GM03348 (cell line): ENCODE measurements around the gene TRIM8.
"Not testable (repeated sequence)": the region's sequence is repeated elsewhere in the genome, so short reads cannot be mapped to it uniquely, and the experiment has no call there.

Experiments used
- DNase-seq: peaks from one replicate; pipeline ENCODE4 v3.0.0; 2012; ENCODE audit warnings: low spot score

The TRIM8 gene

DNA sequence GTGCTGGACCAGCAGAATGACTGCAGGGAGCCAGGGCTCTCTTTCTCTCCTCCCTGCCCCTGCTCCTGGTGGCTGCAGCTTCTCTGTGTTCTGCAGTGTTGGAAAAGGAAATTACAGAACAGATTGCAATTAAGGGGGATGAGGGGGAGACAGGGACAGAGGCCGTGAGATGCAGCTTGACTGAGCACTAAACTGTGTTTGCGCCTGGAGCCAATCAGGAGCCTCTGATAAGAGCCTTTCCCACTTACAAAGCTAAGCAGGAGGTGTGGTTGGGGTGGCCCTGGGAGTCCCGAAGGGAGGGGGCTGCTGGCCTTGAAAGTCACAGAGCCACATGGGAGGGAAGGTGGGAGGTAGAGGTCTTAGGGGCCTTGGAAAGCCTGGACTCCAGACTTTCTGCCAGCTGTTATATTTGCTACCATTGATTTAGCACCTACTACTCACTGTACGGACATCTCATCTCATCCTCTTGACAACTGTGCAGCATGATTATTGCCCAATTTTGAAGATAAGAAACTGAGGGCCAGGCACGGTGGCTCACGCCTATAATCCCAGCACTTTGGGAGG is 26.7 kb downstream of the TRIM8 start:
- DNase-seq: no peak

DNA sequence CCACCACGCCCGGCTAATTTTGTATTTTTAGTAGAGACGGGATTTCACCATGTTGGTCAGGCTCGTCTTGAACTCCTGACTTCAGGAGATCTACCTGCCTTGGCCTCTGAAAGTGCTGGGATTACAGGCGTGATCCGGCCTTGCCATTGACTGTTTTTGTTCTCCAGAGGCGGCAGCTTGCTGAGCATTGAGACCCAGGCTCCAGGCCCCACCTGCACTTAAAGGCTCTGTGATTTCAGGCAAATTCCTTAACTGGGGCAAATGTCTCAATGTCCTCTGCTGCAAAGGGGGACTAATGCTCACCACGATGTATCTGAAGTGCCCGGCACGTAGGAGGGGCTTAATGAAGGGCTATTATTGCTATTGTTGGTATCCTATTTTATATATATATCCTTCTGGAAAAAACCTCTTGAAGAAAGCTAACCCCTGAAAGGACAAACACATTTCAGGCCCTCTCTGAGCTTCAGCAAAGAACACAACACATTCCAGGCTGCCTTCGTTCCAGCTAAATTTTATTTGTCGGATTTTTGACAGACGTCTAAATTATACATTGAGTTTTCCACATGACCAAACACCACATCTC is 29.0 kb downstream of the TRIM8 start:
- no peak for DNase-seq

DNA sequence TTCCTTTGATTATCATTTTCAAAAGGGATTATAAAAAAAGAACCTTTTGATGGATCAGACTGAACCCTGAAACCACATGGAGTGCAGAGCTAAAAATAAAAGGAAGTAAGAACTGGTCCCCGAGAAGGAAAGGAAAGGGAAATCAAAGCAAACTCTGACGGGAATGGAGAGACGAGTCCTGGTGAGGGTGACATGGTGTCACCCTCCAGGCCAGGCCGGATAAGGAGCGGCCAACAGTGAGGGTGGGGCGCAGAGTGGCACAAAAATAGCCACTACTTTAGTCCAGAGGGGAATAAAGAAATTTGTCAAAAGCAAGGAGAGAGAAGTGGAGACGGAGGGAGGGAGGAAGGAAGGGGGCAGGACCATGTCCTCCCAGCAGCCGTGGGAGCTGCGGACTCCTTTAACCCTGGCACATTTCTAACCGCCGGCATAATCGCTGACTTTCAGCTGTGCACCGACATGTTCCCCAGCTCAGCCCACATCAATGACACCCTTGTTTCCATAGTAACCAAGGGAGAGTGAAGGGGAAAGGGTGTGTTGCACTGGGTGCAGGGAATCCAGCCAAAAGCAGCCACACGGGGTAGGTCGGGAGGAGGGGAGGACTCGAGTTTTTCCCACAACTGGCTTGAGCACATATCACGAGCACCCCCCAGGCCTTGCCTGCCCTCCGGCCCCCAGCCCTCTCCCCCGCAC is 29.7 kb downstream of the TRIM8 start:
- DNase-seq: peak; percentile 71

DNA sequence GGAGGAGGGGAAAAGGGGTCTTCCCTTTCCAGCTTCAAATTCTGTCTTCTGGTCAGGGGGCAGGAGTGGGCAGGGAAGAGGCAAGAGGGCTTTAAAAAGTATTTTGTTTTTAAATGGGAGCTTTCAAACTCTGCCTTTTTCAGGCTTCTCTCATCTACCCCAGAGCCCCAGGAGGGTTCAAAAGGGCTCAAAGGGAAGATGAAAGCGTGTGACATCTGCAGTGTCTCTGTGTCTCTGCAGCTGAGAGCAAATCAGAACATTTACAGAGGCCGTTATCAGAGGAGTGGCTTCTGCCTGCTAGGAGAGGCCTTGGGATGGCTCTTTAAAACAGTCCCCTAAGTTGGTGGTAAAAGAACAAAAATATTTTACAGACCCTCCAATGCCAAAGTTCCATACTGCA is 30.3 kb downstream of the TRIM8 start:
- DNase-seq: no peak

DNA sequence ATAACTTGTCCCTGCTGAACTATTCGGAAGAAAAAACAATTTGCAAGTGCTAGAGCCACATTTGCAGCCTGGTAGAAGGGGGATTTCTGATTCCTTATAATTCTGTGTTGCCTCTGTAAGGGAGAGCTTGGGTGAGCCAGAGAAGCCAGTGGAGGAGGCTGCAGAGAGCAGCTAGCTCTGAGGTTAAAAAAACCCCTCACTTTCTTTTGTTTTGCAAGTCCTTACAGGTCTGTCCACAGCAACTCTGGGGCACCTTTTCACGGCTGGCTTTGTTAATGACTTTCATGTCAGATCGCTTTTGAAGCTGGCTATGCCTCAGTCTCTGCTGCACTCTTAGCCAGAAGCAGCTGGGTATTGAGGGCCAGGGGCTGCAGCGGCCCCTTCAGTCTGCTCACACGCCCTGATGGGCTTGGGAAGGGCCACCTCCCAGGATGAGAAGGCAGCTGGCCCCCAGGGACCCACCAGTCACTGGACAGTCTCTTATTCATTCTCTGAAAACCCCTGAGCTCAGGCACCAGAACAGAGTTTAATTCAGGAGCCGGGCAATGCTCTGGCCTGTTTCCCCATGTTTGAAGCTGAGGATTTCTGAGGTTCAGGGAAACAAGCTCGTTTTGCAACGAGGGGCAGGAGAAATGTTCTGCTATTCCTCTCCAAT is 30.9 kb downstream of the TRIM8 start:
- DNase-seq: no peak

DNA sequence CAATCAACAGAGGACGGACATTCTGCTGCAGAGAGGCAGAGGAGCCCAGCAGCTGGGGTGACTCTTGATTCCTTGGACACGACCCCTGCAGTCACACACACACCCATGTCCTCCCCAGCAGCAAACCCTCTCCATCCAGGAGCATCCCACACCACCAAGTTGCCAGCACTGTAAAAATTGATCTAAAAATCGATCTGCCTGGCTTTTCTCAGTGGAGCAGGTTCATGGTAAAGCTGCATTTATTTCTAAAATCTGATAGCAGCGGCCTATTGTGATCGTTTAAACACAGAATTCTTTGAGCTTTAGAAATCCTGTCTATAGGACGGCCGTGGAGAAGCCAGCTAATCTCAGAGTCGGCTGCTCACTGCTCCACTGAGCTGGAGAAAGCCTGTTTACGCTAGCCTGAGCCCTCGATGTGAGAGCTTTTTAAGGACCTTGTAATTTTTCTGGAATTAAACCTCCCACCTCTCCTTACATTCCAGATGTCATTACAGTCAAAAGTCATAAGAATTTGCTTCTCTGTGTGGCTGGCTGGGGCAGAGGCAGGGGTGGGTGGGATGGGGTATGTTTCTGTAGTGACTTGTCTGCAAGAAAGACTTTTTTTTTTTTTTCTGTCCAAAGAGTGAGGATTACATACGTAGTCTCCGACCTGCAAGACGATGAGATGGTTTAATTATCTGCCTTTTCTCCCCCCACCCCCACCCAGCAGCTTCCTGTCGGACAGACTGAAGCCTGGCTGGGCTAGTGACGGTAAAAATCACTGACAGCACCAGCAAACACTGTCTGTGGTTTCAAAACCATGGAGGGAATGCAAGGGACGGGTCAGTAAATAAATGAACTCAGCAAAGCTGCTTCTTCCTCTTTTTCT is 31.6 kb downstream of the TRIM8 start:
- DNase-seq: peak; percentile 73

DNA sequence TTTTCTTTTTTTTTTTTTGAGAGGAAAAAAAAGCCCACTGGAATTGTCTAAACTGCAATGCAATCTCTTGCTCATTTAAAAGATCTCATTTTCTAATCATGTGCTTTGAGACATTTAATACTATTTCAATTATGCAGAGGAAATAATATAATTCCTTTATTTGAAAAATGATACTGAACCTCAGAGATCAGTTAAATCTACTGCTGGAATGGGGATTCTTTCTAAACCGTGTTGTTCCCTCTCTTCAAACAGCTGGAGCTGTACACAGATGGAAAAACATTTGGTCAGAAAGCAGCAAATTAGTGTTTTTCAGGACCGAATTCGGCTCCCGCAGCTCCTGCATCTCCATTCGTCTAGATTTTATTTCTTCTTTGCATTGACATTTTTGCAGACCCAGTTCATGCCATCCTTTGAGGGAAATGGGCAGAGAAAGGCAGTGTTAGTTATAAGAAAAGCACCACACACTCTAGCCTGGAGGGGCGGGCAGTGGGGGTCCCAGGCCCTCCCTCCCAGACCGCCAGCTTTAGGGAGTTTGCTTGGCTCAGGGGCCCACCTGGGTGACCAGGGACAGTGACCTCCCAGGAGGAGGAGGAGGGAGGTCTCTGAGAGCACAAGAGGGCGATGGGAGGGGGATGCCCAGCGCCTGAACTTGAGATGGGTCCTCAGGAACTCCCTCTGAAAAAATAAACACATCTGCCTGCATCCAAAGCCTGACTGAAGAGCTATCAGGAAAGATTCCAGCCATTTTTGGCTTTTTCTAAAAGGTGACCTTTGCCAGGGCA is 32.4 kb downstream of the TRIM8 start:
- DNase-seq: no peak

DNA sequence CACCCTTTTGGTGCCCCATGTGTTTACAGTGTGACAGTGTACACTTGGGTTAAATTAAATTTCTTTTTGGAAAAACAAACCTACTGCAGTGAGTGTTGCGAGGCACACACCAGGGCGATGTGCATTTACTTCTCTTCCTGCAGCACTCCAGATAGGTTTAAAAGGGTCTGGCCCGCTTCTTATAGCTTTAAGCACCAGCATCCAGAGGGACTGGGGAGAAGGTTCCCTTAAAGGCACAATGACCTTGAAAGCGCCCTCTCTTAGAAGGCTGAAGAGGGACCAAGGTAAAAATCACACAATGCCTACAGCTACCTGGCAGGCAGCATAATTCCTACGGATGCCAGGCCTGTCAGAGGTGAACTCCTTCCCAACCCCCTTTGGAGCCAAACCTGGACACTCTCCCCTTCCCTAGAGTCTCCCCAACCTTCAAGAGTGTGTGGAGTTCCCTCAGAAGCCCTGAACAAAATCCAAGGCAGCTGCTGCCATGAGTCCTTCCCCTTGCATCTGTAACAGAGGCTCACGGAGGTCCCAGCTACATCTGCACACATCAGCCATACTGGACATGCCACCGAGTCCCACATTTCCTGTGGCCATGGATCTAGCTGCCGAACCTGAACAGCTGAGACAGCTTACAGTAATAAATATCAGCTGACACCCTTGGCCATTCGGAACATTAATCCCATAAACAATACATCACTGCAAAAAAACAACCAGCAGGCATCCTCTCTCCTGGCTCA is 33.2 kb downstream of the TRIM8 start:
- no peak for DNase-seq

DNA sequence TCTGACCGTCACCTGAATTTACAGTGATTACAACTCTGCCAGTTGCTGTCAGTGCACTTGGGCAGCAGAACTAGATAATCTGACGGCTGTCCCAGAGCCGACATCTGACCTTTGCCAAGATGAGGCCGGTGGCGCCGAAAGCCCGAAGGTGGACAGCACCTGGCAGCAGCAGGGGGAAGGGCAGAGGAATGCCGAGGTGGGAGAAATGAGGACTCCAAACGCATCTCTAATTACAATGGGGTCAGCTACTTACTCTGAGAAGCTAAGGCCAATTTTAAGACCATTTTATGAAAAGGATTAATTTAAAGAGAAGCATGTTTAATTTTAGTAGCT is 33.8 kb downstream of the TRIM8 start:
- no peak for DNase-seq

DNA sequence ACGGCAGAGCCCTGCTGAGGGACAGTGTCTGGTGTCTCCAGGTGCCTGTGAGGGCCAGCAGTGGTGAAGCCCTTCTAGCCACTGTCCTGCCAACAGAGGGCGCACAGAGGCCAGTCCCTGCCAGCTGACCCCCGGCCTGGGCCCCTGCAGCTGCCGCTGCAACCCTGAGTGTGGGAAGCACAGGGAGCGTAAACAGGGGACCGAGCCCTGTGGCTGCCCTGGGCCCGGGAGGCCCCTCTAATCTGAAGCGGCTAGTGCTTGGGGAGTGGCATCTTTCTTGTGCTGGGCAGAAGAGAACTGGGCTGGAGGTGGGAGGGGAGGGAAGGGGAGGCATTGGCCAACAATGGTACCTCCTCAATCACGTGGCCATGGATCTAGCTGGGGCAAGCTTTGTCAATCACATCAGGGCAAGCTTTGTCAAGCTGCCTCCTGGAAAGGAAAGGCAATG is 34.6 kb downstream of the TRIM8 start:
- DNase-seq: peak; percentile 79

DNA sequence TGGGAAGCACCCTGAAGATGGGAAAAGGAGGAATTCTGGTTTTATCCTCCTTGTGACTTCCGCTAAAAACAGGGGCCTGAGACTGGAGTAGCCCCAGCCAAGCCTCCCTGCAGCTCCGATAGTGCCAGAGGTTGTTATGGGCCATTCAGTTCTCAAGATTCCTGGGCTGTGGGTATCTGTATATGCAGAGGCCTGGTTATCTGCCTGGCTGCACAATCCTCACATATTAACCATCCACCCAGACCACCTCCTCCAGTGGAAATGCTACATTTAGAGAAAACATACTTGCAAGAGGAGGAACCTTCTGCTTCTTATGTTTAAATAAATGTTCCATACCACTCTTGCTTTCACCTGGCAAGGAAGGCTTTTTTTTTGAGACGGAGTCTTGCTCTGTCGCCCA is 35.3 kb downstream of the TRIM8 start:
- no peak for DNase-seq

DNA sequence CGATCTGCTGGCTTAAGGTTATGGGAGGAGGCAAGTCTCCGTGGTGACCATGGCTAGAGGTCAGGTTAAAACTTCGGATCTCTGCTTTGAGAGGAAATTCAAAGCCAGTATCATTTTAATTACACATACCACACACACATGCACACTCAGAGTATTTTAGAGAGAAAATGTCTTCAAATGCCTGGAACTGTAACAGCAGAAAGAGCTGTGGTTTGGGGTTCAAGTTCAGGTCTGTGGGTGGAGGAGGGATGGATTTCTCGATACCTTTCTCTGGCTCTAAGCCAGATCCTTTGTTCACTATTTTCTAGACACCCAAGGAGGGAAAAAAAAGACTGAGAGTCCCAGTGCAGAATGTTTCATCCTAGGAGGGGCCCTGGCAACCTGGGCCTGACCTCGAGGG is 37.4 kb downstream of the TRIM8 start:
- DNase-seq: no peak

DNA sequence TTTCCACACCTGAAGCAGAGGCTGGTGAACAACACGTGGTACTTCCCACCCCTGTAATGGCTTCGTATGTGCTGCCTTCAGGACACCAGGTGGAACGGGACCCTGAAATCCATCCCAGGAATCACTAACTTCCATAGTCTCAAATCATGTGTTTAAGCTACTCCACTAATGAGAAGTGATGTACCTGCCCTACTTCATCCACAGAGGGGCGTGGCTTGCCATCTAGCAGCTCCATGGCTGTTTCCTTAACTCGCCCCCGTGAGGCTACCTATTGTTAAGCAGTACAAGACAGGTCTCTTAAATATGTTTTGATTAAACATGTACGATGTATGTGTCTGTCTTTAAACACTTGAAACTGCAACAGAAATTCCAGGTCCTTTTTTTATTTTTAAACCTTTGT is 38.1 kb downstream of the TRIM8 start:
- DNase-seq: no peak

DNA sequence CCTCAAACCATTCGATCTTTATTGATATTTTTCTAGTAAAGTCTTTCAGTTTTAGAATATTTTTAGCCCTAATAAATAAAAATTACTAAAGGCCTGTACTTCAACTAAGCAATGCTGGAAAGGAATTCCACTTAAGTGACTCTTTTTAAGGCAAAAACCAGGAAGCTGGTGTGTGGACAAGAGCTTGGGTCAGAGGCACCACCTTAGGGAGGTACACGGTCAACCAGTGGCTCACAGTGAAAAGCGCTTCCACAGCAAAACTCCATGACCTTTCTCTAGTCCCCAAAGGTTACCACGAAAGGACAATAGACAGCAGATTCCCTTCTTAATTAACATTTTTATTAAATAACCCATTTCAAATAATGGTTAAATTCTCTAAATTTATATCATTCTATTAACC is 38.7 kb downstream of the TRIM8 start:
- DNase-seq: no peak

DNA sequence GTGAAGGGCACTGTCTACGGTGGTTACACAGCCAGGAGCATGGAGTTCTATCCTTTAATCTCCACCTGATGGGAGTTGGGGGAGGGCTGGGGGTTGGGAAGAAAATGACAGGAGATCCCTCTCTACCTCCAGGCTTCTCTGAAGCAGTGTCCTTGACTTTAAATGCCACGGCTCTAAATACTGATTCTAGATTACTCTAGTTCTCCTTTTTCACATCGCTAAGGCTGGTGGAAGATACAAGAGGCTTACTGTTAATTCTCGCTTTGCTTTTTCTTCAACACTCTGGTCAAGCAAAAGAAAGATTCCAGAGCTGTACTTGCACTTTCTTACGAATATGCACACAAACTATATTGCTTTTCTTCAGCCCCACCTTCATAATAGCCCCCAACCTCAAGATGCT is 39.5 kb downstream of the TRIM8 start:
- DNase-seq: no peak

DNA sequence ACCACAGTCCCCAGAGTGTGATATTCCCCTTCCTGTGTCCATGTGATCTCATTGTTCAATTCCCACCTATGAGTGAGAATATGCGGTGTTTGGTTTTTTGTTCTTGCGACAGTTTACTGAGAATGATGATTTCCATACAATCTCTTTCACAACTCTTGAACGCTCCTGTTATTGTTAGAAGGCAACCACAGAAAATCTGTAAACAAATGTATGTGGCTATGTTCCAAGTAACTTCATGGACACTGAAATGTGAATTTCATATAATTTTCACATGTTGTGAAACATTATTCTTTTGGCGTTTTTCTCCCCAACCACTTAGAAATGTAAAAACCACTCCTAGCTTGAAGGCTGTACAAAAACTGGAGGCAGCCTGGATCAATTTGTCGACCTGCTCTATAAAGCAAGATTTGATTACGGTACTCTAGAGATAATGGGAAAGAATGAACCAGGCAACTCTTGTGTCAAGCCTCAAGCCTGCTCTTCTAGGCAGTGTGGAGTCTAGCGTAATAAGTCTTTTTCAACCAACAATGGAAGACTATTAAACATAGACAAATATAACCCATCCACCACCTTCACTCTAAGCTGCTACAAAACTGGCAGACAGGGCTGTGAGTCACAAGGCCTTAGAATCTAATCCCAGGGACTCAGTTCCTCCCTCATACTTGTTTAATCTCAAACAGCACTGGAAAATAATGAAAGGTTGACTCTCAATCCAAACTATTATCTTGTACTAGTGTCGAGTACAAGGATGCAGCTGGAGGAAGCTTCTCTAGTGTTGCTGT is 47.2 kb downstream of the TRIM8 start:
- DNase-seq: no peak

DNA sequence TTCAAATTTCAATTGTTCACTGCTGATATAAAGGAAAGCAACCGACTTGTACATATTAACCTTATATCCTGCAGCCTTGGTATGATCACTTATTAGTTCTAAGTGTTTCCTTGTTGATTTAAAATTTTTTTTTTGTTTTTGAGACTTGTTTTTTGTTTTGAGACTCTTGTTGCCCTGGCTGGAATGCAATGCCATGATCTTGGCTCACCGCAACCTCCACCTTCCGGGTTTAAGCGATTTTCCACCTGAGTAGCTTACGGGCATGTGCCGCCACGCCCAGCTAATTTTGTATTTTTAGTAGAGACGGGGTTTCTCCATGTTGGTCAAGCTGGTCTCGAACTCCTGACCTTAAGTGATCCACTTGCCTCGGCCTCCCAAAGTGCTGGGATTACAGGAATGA is 51.1 kb downstream of the TRIM8 start:
- not testable (repeated sequence) for DNase-seq

DNA sequence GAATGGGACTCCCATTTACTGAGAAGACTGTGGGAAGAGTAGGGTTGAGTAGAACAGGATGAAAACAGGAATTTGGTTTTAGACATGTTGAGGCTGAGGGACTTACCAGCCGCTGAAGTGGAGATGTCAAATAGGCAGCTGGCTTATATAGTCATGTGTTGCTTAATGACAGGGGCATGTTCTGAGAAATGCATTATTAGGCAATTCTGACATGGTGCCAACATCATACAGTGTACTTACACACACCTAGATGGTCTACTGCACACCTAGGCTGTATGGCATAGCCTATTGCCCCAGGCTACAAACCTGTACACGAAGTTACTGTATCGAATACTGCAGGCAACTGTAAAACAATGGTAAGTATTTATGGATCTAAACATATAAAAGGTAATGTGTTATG is 52.5 kb downstream of the TRIM8 start:
- DNase-seq: no peak

DNA sequence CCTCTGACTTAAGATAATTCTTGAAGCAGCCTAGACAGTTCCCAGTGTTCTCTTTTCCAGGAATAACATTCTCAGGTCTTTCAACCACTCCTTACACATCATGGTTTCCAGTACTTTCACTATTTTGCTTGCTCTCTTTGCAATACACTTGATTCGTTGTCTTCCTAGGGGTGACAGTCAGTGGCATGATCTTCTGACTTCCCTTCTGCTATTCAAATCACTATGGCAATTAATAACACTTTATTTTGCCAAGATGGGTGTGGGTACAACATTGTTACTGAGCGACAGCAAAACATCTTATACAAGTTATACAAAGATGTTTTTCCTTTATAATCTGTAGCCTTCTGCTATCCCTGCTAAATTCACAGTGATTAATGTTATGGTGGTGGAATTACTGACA is 54.6 kb downstream of the TRIM8 start:
- no peak for DNase-seq

DNA sequence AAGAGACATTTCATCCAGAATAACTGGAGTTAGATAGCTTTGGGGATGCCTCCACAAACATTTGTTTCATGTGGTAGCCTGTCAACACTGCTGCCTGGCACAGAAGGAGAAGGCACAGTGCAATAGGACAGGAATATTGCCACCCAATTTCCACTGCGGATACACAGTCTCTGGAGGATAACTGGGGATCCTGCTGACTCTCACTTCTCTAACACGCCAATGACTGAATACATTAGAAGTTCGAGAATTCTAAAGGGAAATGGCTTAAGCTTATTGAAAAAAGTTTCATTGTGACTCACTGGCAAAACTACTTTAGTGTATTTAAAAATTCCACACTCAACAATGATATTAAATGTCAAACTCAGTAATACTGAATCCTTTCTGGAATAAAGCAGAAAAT is 57.0 kb downstream of the TRIM8 start:
- DNase-seq: no peak
